Activated CD4-positive, alpha-beta memory T cell treated with anti-CD3 and anti-CD28 coated beads for 36 hours (primary cell): Measurements from ENCODE around the gene CTIF. TPM values are rescaled to one million over a fixed set of nuclear protein-coding genes. Genes with fewer than 3 reads are reported as not detected.

Experiments used
- CTCF ChIA-PET: fragments of 350-600 bp; sonication (Branson Sonifier 250); formaldehyde crosslinking; loops from one replicate; lab custom pipeline; 2021; ENCODE audit warnings: antibody characterized with exemption, inconsistent platforms; lab: Charles Lee
- POLR2A ChIA-PET: fragments of 350-600 bp; sonication (Branson Sonifier 250); formaldehyde crosslinking; loops from one replicate; lab custom pipeline; 2021; ENCODE audit warnings: antibody characterized with exemption; lab: Charles Lee
- DNase-seq: peaks from one replicate; pipeline ENCODE4 v3.0.0-alpha.2; 2020
- H3K27ac Mint-ChIP-seq: one replicate; pipeline ENCODE4 v1.8.0; 2021; ENCODE audit warnings: mixed read lengths
- H3K27me3 Mint-ChIP-seq: one replicate; pipeline ENCODE4 v1.8.0; 2021; ENCODE audit warnings: mixed read lengths
- H3K36me3 Mint-ChIP-seq: one replicate; pipeline ENCODE4 v1.8.0; 2021; ENCODE audit warnings: mixed read lengths
- H3K4me1 Mint-ChIP-seq: one replicate; pipeline ENCODE4 v1.8.0; 2021; ENCODE audit warnings: low read depth, mixed read lengths
- H3K4me3 Mint-ChIP-seq: one replicate; pipeline ENCODE4 v1.8.0; 2021; ENCODE audit warnings: mild to moderate bottlenecking, mixed read lengths
- H3K9me3 Mint-ChIP-seq: one replicate; pipeline ENCODE4 v1.8.0; 2021; ENCODE audit warnings: mixed read lengths
- intact Hi-C: fragments of 100-400 bp; cut with micrococcal nuclease; formaldehyde crosslinking; loops from one replicate; pipeline ENCODE4 v1.15.1; 2023
- total RNA-seq, 2 experiments: library from RNA; stranded (reverse); gene quantifications; one replicate each; pipeline ENCODE4 v1.2.3, GENCODE V29; 2021

CTIF gene
- total RNA-seq, 2 experiments from 2014 or later: 4.6 to 5.8 TPM

- no peak for DNase-seq
- H3K36me3 Mint-ChIP-seq: no peaks in the 10 kb centered on the region
- H3K27ac Mint-ChIP-seq: no peak overlapping the region
- H3K27me3 Mint-ChIP-seq: no peaks in the 10 kb centered on the region
- H3K4me3 Mint-ChIP-seq: no peak overlapping the region
- POLR2A ChIA-PET: no interaction called here
- CTCF ChIA-PET: no interaction called here
- H3K4me1 Mint-ChIP-seq: no peaks in the 10 kb centered on the region
- intact Hi-C loops: no loop called here
- H3K9me3 Mint-ChIP-seq: peaks cover 4% of the 10 kb centered on the region
These were observed 186.1 kb downstream of the CTIF start for GRCh38 chr18:48724939-48725338.

GRCh38 chr18:48725562-48725961 is 186.7 kb downstream of the CTIF start:
- Mint-ChIP-seq H3K4me1 (no peaks in the 10 kb centered on the region), H3K9me3 (peaks cover 4% of the 10 kb centered on the region), H3K27me3 (no peaks in the 10 kb centered on the region), H3K36me3 (no peaks in the 10 kb centered on the region), H3K4me3 (no peak overlapping the region), H3K27ac (no peak overlapping the region)
- DNase-seq: no peak
- intact Hi-C loops: no loop called here
- CTCF ChIA-PET: no interaction called here
- POLR2A ChIA-PET: no interaction called here

DNA sequence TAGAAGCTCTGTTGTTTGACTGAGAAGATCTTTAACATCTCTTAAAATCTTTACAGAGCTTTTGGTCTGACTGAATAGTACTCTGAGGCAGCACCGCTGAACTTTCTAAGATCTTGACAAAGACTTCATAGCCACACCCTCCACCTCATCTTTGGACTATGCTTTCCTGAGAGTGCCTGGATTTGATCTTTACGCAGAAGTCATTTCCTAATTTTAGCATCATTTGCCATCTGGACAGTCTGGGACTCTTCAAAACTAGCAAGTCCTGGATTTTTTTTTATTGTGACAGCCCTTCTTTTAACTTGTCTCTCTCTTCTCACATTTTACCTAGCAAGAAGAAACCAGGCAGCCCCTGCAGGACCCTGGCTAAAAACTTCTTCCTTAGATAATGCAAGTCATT is 188.8 kb downstream of the CTIF start:
- H3K4me3 Mint-ChIP-seq: no peak overlapping the region
- no peak for DNase-seq
- POLR2A ChIA-PET: no interaction called here
- intact Hi-C loops: no loop called here
- H3K9me3 Mint-ChIP-seq: peaks cover 4% of the 10 kb centered on the region
- no peaks in the 10 kb centered on the region for H3K4me1 Mint-ChIP-seq
- H3K36me3 Mint-ChIP-seq: no peaks in the 10 kb centered on the region
- H3K27me3 Mint-ChIP-seq: peaks cover 1% of the 10 kb centered on the region
- CTCF ChIA-PET: no interaction called here
- H3K27ac Mint-ChIP-seq: no peak overlapping the region

DNA sequence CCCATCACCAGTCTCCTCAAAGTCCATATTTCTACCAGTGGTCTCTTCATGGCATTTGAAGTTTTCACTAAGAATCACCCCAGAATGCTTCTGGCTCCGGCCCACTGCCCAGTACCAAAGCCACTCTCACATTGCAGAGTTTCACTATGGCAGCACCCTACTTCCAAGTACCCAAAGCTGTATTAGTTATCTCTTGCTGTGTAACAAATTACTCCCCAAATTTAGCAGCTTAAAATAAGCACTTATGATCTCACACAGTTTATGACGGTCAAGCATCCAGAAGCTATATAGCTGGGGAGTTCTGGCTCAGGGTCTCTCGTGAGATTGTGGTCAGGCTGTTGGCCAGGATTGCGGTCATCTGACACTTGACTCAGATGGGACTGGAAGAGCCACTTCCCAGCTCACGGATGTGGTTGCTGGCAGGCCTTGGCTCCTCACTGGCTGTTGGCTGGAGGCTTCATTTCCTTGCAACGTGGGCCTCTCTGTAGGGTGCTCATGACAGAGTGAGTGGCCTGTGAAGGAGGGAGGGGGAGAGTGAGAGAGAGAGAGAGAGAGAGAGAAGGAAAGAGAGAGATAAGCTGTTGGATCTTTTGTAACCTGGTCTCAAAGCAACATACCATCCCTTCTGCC is 189.5 kb downstream of the CTIF start:
- POLR2A ChIA-PET: no interaction called here
- DNase-seq: no peak
- H3K27me3 Mint-ChIP-seq: peaks cover 1% of the 10 kb centered on the region
- H3K36me3 Mint-ChIP-seq: no peaks in the 10 kb centered on the region
- H3K4me3 Mint-ChIP-seq: no peak overlapping the region
- intact Hi-C loops: no loop called here
- no peaks in the 10 kb centered on the region for H3K4me1 Mint-ChIP-seq
- H3K9me3 Mint-ChIP-seq: peaks cover 4% of the 10 kb centered on the region
- H3K27ac Mint-ChIP-seq: no peak overlapping the region
- CTCF ChIA-PET: no interaction called here

GRCh38 chr18:48729404-48729803 is 190.6 kb downstream of the CTIF start:
- no peaks in the 10 kb centered on the region for H3K36me3 Mint-ChIP-seq
- H3K9me3 Mint-ChIP-seq: peaks cover 4% of the 10 kb centered on the region
- no peak for DNase-seq
- POLR2A ChIA-PET: no interaction called here
- CTCF ChIA-PET: no interaction called here
- peaks cover 1% of the 10 kb centered on the region for H3K27me3 Mint-ChIP-seq
- H3K27ac Mint-ChIP-seq: no peak overlapping the region
- intact Hi-C loops: no loop called here
- H3K4me1 Mint-ChIP-seq: no peaks in the 10 kb centered on the region
- H3K4me3 Mint-ChIP-seq: no peak overlapping the region

DNA sequence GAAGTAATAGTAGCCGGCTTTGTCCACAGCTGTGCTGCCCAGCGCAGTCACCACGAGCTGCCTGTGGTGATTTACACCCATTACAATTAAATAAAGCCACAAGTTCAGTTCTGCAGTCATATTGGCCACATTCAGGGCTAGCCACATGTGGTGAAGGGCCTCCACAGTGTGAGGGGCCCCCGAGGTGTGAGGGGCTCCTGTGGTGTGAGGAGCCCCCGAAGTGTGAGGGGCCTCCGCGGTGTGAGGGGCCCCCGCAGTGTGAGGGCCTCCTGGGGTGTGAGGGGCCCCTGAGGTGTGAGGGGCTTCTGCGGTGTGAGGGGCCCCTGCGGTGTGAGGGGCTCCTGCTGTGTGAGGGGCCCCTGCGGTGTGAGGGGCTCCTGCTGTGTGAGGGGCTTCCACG is 191.2 kb downstream of the CTIF start:
- Mint-ChIP-seq H3K36me3 (no peaks in the 10 kb centered on the region), H3K4me1 (no peaks in the 10 kb centered on the region), H3K27ac (no peak overlapping the region), H3K4me3 (no peak overlapping the region), H3K9me3 (peaks cover 4% of the 10 kb centered on the region), H3K27me3 (peaks cover 1% of the 10 kb centered on the region)
- POLR2A ChIA-PET: no interaction called here
- intact Hi-C loops: no loop called here
- CTCF ChIA-PET: no interaction called here
- DNase-seq: no peak

DNA sequence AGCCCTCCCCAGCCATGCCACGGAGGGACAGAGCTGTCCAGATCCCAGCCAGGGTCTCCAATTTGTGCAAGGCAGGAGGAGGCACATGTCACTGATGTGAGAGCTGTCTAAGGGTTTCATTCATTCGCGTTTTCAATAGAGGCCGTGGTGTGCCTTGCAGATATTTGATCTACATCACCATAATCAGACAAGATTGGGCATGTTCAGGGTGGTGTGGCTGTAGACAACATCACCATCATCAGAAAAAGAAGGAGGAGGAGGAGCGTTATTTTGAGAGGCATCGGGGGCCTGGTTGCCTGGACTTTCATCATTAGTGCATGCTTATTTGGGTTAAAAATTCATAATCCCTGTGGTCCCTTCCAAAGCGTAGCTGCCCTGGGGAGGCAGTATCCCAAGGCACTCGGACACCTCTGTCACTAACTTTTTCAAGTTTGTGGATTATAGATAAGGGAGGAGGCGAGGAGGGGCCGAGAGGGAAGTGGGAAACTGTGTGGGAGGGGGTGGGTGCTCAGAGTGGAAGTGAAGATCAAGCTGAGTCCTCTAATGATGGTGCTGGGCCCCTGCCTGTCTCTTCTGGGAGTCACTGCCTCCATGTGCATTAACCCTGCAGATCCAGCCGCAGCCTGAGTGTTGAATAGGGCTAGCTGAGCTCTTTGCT is 194.1 kb downstream of the CTIF start:
- no peak overlapping the region for H3K4me3 Mint-ChIP-seq
- no peaks in the 10 kb centered on the region for H3K36me3 Mint-ChIP-seq
- ChIA-PET POLR2A (no interaction called here), CTCF (no interaction called here)
- no peaks in the 10 kb centered on the region for H3K4me1 Mint-ChIP-seq
- no peaks in the 10 kb centered on the region for H3K9me3 Mint-ChIP-seq
- H3K27ac Mint-ChIP-seq: no peak overlapping the region
- DNase-seq: no peak
- H3K27me3 Mint-ChIP-seq: peaks cover 1% of the 10 kb centered on the region
- intact Hi-C loops: no loop called here

DNA sequence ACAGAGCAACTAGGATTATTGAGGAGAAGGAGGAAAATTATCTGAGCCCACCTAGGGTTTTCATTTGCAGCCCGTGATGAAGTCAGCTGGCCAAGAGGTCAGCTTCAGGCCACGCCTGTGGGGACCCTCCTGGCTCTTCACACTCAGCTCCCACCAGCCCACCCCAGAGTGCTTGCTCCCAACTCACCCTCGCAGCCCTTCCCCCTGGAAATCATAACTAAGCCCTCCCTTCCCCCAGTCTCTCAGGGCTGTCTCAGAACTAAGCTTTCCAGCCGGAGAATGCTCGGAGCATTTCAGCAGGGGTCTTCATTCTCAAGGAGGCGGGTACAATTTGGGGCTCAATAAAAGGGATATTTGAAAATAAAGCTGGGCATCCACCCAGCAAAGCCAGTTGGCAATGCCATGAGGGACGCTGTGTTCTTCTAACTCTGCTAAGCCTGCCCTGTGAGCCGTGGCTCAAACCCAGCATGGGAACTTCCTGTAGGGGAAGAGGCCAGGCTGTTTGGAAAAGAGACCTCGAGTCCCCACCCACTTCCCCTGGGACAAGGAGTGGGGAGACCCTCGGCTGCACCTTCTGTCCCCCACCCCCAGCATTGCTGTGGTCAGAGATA is 194.9 kb downstream of the CTIF start:
- no peaks in the 10 kb centered on the region for H3K36me3 Mint-ChIP-seq
- ChIA-PET CTCF (no interaction called here), POLR2A (interaction anchor here (0.6 kb wide), 1 partner anchor 18 kb away, joined by 3 read pairs; no protein-coding TSS in a partner anchor)
- no peak overlapping the region for H3K4me3 Mint-ChIP-seq
- no peak for DNase-seq
- no peaks in the 10 kb centered on the region for H3K4me1 Mint-ChIP-seq
- H3K27me3 Mint-ChIP-seq: peaks cover 1% of the 10 kb centered on the region
- H3K27ac Mint-ChIP-seq: no peak overlapping the region
- H3K9me3 Mint-ChIP-seq: no peaks in the 10 kb centered on the region
- intact Hi-C loops: no loop called here

- H3K27ac Mint-ChIP-seq: no peak overlapping the region
- H3K9me3 Mint-ChIP-seq: no peaks in the 10 kb centered on the region
- DNase-seq: no peak
- CTCF ChIA-PET: no interaction called here
- H3K36me3 Mint-ChIP-seq: no peaks in the 10 kb centered on the region
- H3K4me1 Mint-ChIP-seq: no peaks in the 10 kb centered on the region
- intact Hi-C loops: no loop called here
- H3K27me3 Mint-ChIP-seq: peaks cover 1% of the 10 kb centered on the region
- POLR2A ChIA-PET: no interaction called here
- no peak overlapping the region for H3K4me3 Mint-ChIP-seq
These were observed 195.6 kb downstream of the CTIF start for GRCh38 chr18:48734460-48734859.

DNA sequence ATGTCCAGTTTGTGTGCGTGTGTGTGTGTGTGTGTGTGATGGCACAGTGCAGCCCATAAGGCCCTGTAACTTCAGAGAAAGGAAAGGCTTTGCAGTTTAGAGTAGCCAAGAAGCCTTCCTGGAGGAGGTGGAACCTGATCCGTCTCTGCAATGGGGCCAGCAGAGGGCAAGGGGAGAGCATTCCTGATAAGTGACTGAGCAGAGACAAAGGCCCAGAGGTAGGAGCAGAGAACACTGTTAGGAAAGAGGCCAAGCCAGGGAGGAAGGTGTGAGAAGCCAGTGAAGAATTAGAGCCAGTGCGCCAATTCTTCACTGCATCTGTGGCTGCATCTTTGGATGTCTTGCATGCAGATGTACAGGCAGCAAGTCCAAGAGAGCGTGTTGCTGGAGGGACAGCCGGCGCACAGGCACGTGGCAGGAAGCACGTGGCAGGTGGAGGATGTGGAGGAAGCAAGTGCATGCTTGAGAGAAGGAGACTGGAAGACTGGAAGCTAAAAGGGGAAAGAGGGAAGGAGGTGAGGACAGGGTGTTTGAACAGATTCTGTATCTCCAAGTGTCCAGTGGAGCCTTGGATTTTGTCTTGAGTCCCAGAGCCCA is 196.3 kb downstream of the CTIF start:
- CTCF ChIA-PET: no interaction called here
- POLR2A ChIA-PET: no interaction called here
- no peaks in the 10 kb centered on the region for H3K36me3 Mint-ChIP-seq
- DNase-seq: no peak
- no peak overlapping the region for H3K4me3 Mint-ChIP-seq
- intact Hi-C loops: no loop called here
- no peaks in the 10 kb centered on the region for H3K9me3 Mint-ChIP-seq
- H3K27ac Mint-ChIP-seq: no peak overlapping the region
- no peaks in the 10 kb centered on the region for H3K4me1 Mint-ChIP-seq
- H3K27me3 Mint-ChIP-seq: peaks cover 1% of the 10 kb centered on the region

GRCh38 chr18:48735681-48736255 is 196.9 kb downstream of the CTIF start:
- Mint-ChIP-seq H3K4me3 (no peak overlapping the region), H3K27me3 (peaks cover under 1% of the 10 kb centered on the region), H3K9me3 (no peaks in the 10 kb centered on the region), H3K4me1 (no peaks in the 10 kb centered on the region), H3K36me3 (no peaks in the 10 kb centered on the region), H3K27ac (no peak overlapping the region)
- intact Hi-C loops: no loop called here
- CTCF ChIA-PET: no interaction called here
- POLR2A ChIA-PET: no interaction called here
- no peak for DNase-seq
